GM23338 (cell line): ENCODE results near the gene AOPEP. TPM values are rescaled to one million over a fixed set of nuclear protein-coding genes. Genes with fewer than 3 reads are reported as not detected.

Source experiments
- ATAC-seq: fragments of 200-7000 bp; cut with Tn5 transposase; 3 replicates; pipeline ENCODE4 v1.9.1; 2020
- DNase-seq: peaks from one replicate; pipeline ENCODE4 v3.0.0-alpha.2; 2015; ENCODE audit warnings: low spot score
- H2AFZ ChIP-seq: fragments of 200-600 bp; sonication (generic); 2 replicates; pipeline ENCODE4 v1.8.0; 2016; ENCODE audit warnings: antibody characterized with exemption, mild to moderate bottlenecking, moderate library complexity
- H3F3A ChIP-seq: fragments of 200-600 bp; sonication (generic); replicated peaks from 2 replicates; pipeline ENCODE4 v1.8.0; 2017; ENCODE audit warnings: antibody characterized with exemption, mixed run types, low read depth
- H3K27ac ChIP-seq: fragments of 200-600 bp; sonication (generic); 2 replicates; pipeline ENCODE4 v1.6.1; 2016; ENCODE audit warnings: low read depth
- H3K27me3 ChIP-seq: fragments of 200-600 bp; sonication (generic); 2 replicates; pipeline ENCODE4 v1.8.0; 2016; ENCODE audit warnings: mild to moderate bottlenecking, mixed run types, moderate library complexity; ENCODE audit not compliant: insufficient read depth
- H3K36me3 ChIP-seq: fragments of 200-600 bp; sonication (generic); 2 replicates; pipeline ENCODE4 v1.8.0; 2016; ENCODE audit warnings: mild to moderate bottlenecking; ENCODE audit not compliant: insufficient read depth
- H3K4me1 ChIP-seq: fragments of 200-600 bp; sonication (generic); 2 replicates; pipeline ENCODE4 v1.8.0; 2016; ENCODE audit warnings: mild to moderate bottlenecking, moderate library complexity; ENCODE audit not compliant: insufficient read depth
- H3K4me2 ChIP-seq: fragments of 200-600 bp; sonication (generic); 2 replicates; pipeline ENCODE4 v1.7.1; 2017; ENCODE audit warnings: mixed run types
- H3K4me3 ChIP-seq: fragments of 200-600 bp; sonication (generic); 2 replicates; pipeline ENCODE4 v1.6.1; 2016; ENCODE audit warnings: mixed run types
- H3K79me2 ChIP-seq: fragments of 200-600 bp; sonication (generic); replicated peaks from 2 replicates; pipeline ENCODE4 v1.8.0; 2017; ENCODE audit warnings: mild to moderate bottlenecking; ENCODE audit not compliant: insufficient read depth
- H3K9me2 ChIP-seq: fragments of 200-600 bp; sonication (generic); 2 replicates; pipeline ENCODE4 v1.8.0; 2017; ENCODE audit not compliant: insufficient read depth
- H4K20me1 ChIP-seq: fragments of 200-600 bp; sonication (generic); replicated peaks from 2 replicates; pipeline ENCODE4 v1.8.0; 2017; ENCODE audit warnings: mild to moderate bottlenecking; ENCODE audit not compliant: insufficient read depth
- H3K27ac Mint-ChIP-seq: 2 replicates; pipeline ENCODE4 v1.8.0; 2020; ENCODE audit warnings: inconsistent platforms, mild to moderate bottlenecking, moderate library complexity, mixed read lengths
- H3K27me3 Mint-ChIP-seq: 3 replicates; pipeline ENCODE4 v1.8.0; 2022; ENCODE audit warnings: low read depth, mild to moderate bottlenecking, moderate library complexity, mixed read lengths, inconsistent platforms; ENCODE audit not compliant: insufficient read depth, poor library complexity
- H3K36me3 Mint-ChIP-seq: 3 replicates; pipeline ENCODE4 v1.8.0; 2021; ENCODE audit warnings: low read depth, mild to moderate bottlenecking, inconsistent platforms, moderate library complexity, mixed read lengths
- H3K4me1 Mint-ChIP-seq: 3 replicates; pipeline ENCODE4 v1.8.0; 2020; ENCODE audit warnings: mild to moderate bottlenecking, inconsistent platforms, mixed read lengths
- H3K4me3 Mint-ChIP-seq: 3 replicates; pipeline ENCODE4 v1.8.0; 2021; ENCODE audit warnings: moderate library complexity, mild to moderate bottlenecking, inconsistent platforms, mixed read lengths
- H3K9me3 Mint-ChIP-seq: 3 replicates; pipeline ENCODE4 v1.8.0; 2020; ENCODE audit warnings: moderate library complexity, mild to moderate bottlenecking, inconsistent platforms, mixed read lengths
- EZH2 ChIP-seq: fragments of 200-600 bp; sonication (generic); IDR thresholded peaks from one replicate; pipeline ENCODE4 v1.8.0; 2017; ENCODE audit warnings: antibody characterized with exemption, mild to moderate bottlenecking, low read depth; ENCODE audit not compliant: unreplicated experiment
- EZH2phosphoT487 ChIP-seq: fragments of 200-600 bp; sonication (generic); IDR thresholded peaks from one replicate; pipeline ENCODE4 v1.8.1; 2018; ENCODE audit warnings: antibody characterized with exemption; ENCODE audit not compliant: unreplicated experiment
- NANOG ChIP-seq: IDR thresholded peaks from 2 replicates; pipeline ENCODE4 v1.6.1; 2016; ENCODE audit warnings: antibody characterized with exemption, borderline replicate concordance
- POLR2AphosphoS5 ChIP-seq: IDR thresholded peaks from 2 replicates; pipeline ENCODE4 v1.6.1; 2016; ENCODE audit warnings: antibody characterized with exemption, low read depth
- STAT1 ChIP-seq: IDR thresholded peaks from one replicate; pipeline ENCODE4 v1.6.1; 2016; ENCODE audit warnings: antibody characterized with exemption; ENCODE audit not compliant: unreplicated experiment
- polyA plus RNA-seq: library from polyadenylated mRNA; unstranded; fragments of >200 nt; fragmentation: Nextera tagmentation; extraction: Ambion mirVana; gene quantifications from 2 replicates; pipeline ENCODE4 v1.2.1, GENCODE V29; 2016
- total RNA-seq: library from RNA; depleted of rRNA; stranded (reverse); fragments of >200 nt; shearing (Covaris generic); gene quantifications from 2 replicates; pipeline ENCODE4 v1.2.3, GENCODE V29; 2014
- TF ChIP-seq, protein P1 (sequence below): fragments of 250-450 bp; sonication (Bioruptor Pico); IDR thresholded peaks from 2 replicates; pipeline ENCODE4 v1.5.0; 2020; ENCODE audit warnings: mild to moderate bottlenecking, moderate library complexity
- TF ChIP-seq, protein P2 (sequence below), 2 experiments: fragments of 200-600 bp in 1 of 2; sonication (generic) in 1 of 2; conservative IDR thresholded peaks; 2 replicates each; pipeline versions ENCODE4 v1.5.1 to v1.6.1; 2016 to 2017; ENCODE audit warnings: antibody characterized with exemption in 2 of 2, low read depth in 2 of 2, mild to moderate bottlenecking in 2 of 2, moderate library complexity in 1 of 2
- TF ChIP-seq, protein P3 (sequence below): IDR thresholded peaks from one replicate; pipeline ENCODE4 v1.6.1; 2018; ENCODE audit warnings: antibody characterized with exemption; ENCODE audit not compliant: unreplicated experiment

Gene AOPEP
- total and polyA plus RNA-seq, 2 experiments from 2014 or later: 7.0 to 16.5 TPM

DNA sequence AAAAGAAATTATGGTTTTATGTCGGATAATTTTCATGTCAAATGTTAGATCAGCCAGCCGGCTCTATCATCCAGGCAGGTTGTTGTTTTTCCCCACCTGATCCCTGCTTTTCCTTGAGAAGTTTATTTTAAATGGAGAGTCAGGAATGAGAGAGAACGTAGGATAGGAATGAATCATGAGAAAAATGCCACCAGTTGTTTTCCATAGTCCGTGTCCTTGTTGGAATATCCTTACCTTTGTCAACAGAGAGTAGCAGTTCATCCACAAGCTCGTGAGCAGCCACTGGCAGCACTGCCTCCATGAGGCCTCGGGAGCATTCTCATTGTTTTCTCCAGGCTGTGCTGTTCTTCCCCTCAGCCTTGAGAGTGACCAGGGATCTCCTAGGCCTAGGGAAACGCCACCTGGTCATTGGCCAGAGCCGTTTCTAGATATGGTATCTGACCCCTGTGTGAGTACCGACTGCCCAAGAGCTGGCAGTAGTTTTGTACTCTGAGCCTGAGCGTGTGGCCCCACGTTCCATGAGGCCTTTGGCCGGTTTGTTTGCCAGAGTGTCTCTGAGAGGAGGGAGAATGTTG lies 297.7 kb downstream of the AOPEP start (continued):
- TF ChIP-seq, protein P1, sequence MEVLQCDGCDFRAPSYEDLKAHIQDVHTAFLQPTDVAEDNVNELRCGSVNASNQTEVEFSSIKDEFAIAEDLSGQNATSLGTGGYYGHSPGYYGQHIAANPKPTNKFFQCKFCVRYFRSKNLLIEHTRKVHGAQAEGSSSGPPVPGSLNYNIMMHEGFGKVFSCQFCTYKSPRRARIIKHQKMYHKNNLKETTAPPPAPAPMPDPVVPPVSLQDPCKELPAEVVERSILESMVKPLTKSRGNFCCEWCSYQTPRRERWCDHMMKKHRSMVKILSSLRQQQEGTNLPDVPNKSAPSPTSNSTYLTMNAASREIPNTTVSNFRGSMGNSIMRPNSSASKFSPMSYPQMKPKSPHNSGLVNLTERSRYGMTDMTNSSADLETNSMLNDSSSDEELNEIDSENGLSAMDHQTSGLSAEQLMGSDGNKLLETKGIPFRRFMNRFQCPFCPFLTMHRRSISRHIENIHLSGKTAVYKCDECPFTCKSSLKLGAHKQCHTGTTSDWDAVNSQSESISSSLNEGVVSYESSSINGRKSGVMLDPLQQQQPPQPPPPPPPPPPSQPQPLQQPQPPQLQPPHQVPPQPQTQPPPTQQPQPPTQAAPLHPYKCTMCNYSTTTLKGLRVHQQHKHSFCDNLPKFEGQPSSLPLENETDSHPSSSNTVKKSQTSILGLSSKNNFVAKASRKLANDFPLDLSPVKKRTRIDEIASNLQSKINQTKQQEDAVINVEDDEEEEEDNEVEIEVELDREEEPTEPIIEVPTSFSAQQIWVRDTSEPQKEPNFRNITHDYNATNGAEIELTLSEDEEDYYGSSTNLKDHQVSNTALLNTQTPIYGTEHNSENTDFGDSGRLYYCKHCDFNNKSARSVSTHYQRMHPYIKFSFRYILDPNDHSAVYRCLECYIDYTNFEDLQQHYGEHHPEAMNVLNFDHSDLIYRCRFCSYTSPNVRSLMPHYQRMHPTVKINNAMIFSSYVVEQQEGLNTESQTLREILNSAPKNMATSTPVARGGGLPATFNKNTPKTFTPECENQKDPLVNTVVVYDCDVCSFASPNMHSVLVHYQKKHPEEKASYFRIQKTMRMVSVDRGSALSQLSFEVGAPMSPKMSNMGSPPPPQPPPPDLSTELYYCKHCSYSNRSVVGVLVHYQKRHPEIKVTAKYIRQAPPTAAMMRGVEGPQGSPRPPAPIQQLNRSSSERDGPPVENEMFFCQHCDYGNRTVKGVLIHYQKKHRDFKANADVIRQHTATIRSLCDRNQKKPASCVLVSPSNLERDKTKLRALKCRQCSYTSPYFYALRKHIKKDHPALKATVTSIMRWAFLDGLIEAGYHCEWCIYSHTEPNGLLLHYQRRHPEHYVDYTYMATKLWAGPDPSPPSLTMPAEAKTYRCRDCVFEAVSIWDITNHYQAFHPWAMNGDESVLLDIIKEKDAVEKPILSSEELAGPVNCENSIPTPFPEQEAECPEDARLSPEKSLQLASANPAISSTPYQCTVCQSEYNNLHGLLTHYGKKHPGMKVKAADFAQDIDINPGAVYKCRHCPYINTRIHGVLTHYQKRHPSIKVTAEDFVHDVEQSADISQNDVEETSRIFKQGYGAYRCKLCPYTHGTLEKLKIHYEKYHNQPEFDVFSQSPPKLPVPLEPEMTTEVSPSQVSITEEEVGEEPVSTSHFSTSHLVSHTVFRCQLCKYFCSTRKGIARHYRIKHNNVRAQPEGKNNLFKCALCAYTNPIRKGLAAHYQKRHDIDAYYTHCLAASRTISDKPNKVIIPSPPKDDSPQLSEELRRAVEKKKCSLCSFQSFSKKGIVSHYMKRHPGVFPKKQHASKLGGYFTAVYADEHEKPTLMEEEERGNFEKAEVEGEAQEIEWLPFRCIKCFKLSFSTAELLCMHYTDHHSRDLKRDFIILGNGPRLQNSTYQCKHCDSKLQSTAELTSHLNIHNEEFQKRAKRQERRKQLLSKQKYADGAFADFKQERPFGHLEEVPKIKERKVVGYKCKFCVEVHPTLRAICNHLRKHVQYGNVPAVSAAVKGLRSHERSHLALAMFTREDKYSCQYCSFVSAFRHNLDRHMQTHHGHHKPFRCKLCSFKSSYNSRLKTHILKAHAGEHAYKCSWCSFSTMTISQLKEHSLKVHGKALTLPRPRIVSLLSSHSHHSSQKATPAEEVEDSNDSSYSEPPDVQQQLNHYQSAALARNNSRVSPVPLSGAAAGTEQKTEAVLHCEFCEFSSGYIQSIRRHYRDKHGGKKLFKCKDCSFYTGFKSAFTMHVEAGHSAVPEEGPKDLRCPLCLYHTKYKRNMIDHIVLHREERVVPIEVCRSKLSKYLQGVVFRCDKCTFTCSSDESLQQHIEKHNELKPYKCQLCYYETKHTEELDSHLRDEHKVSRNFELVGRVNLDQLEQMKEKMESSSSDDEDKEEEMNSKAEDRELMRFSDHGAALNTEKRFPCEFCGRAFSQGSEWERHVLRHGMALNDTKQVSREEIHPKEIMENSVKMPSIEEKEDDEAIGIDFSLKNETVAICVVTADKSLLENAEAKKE (CRISPR knock-in tag): no peak
- TF ChIP-seq, protein P2, sequence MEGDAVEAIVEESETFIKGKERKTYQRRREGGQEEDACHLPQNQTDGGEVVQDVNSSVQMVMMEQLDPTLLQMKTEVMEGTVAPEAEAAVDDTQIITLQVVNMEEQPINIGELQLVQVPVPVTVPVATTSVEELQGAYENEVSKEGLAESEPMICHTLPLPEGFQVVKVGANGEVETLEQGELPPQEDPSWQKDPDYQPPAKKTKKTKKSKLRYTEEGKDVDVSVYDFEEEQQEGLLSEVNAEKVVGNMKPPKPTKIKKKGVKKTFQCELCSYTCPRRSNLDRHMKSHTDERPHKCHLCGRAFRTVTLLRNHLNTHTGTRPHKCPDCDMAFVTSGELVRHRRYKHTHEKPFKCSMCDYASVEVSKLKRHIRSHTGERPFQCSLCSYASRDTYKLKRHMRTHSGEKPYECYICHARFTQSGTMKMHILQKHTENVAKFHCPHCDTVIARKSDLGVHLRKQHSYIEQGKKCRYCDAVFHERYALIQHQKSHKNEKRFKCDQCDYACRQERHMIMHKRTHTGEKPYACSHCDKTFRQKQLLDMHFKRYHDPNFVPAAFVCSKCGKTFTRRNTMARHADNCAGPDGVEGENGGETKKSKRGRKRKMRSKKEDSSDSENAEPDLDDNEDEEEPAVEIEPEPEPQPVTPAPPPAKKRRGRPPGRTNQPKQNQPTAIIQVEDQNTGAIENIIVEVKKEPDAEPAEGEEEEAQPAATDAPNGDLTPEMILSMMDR (conservative IDR thresholded peaks at IDR 0.05; ENCODE audit: low read depth in 2 of 2): no peak; a peak in 1 of 4 replicates
- TF ChIP-seq POLR2AphosphoS5: no peak

DNA sequence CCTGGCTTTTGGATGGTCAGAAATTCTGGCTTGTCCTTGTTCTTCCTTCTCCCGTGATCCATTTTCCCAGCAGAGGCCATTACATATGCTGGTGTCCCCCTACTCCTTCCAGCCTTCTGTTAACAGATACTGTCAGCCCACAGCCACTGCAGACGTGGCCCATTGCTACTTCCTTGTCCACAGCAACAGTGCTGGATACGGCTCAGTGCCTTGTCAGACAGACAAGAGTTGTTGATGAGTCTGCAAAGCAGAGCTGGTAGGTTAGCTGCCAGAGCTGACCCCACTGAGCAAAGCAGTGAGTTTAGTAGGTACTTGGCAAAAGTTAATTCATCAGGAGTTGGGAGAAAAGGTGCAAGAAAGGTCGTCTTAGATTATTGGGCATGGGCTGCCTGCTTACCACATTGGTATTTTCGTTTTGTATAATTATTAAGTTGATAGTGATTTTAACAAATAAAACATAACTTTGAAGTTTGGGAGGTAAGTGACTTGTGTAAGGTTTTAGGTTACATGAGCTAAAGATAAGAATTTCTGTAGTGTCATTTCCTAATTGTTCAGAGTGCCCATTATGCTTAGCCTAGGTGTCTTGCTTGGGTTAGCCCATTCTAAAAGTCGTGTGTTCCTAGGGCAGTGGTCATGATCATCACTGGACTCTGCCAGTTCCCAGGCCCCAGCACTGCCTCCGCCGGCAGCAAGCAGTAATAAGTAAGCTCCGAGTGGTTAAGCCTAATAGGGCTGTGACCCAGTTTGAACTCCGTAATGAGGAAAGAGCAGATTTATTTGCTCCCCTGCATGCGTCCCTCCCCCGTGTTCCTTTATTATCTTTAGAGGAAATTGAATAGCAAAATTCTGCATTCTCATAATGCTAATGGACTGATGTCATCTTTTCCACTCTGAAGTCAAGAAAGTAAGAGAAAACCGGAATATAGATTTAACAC lies 299.0 kb downstream of the AOPEP start:
- Histone ChIP-seq H3K27me3 (no peaks in the 10 kb centered on the region), H3K36me3 (no peaks in the 10 kb centered on the region), H3F3A (no peaks in the 10 kb centered on the region), H4K20me1 (no peaks in the 10 kb centered on the region), H3K27ac (no peak overlapping the region), H3K4me2 (no peak overlapping the region), H2AFZ (no peak overlapping the region), H3K4me3 (no peak overlapping the region), H3K79me2 (no peaks in the 10 kb centered on the region), H3K4me1 (no peaks in the 10 kb centered on the region), H3K9me2 (no peaks in the 10 kb centered on the region)
- peaks cover 17% of the 10 kb centered on the region; the same call in 2 of the 3 replicates for H3K4me1 Mint-ChIP-seq
- peak overlapping the region; percentile 28; the same call in 1 of the 2 replicates for H3K27ac Mint-ChIP-seq
- no peaks in the 10 kb centered on the region for H3K36me3 Mint-ChIP-seq
- H3K27me3 Mint-ChIP-seq: peaks cover 2% of the 10 kb centered on the region
- ATAC-seq: peak; percentile 74
- H3K9me3 Mint-ChIP-seq: no peaks in the 10 kb centered on the region
- no peak for DNase-seq
- H3K4me3 Mint-ChIP-seq: no peak overlapping the region
- TF ChIP-seq NANOG (no peak), STAT1 (no peak), EZH2phosphoT487 (no peak), POLR2AphosphoS5 (no peak), EZH2 (no peak)
- TF ChIP-seq, protein P3, sequence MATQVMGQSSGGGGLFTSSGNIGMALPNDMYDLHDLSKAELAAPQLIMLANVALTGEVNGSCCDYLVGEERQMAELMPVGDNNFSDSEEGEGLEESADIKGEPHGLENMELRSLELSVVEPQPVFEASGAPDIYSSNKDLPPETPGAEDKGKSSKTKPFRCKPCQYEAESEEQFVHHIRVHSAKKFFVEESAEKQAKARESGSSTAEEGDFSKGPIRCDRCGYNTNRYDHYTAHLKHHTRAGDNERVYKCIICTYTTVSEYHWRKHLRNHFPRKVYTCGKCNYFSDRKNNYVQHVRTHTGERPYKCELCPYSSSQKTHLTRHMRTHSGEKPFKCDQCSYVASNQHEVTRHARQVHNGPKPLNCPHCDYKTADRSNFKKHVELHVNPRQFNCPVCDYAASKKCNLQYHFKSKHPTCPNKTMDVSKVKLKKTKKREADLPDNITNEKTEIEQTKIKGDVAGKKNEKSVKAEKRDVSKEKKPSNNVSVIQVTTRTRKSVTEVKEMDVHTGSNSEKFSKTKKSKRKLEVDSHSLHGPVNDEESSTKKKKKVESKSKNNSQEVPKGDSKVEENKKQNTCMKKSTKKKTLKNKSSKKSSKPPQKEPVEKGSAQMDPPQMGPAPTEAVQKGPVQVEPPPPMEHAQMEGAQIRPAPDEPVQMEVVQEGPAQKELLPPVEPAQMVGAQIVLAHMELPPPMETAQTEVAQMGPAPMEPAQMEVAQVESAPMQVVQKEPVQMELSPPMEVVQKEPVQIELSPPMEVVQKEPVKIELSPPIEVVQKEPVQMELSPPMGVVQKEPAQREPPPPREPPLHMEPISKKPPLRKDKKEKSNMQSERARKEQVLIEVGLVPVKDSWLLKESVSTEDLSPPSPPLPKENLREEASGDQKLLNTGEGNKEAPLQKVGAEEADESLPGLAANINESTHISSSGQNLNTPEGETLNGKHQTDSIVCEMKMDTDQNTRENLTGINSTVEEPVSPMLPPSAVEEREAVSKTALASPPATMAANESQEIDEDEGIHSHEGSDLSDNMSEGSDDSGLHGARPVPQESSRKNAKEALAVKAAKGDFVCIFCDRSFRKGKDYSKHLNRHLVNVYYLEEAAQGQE: no peak
- TF ChIP-seq, protein P2 (conservative IDR thresholded peaks at IDR 0.05; ENCODE audit: low read depth in 2 of 2): no peak
